T47D (cell line): Measurements from ENCODE around the gene C10orf90.

Experiments
- DNase-seq, 2 experiments: peaks; one replicate each; pipeline versions ENCODE4 v3.0.0 to v3.0.0-alpha.2; 2011 to 2012; ENCODE audit warnings: low read depth in 1 of 2, low spot score in 1 of 2
- JUND ChIP-seq: IDR thresholded peaks from 2 replicates; pipeline ENCODE4 v1.6.1; 2012; ENCODE audit warnings: low read depth
- in situ Hi-C: cut with HindIII; loops from 2 replicates; pipeline ENCODE4 v1.10.0; 2016; ENCODE audit warnings: low sequenced_read_pairs, low pct_unique_long_range_greater_than_20kb

The C10orf90 gene

GRCh38 chr10:126668505-126668904 lies 2.0 kb downstream of the C10orf90 start:
- no peak for DNase-seq
- in situ Hi-C loops, result no loop called here
- no peak for TF ChIP-seq JUND

- in situ Hi-C loops, result no loop called here
- no peak for DNase-seq
Measured at GRCh38 chr10:126667568-126667967, 2.9 kb downstream of the C10orf90 start.

GRCh38 chr10:126665207-126665606 lies 5.3 kb downstream of the C10orf90 start:
- TF ChIP-seq JUND, result no peak
- in situ Hi-C loops, result no loop called here
- no peak for DNase-seq

More at GRCh38 chr10:126667568-126667967, 2.9 kb downstream of the C10orf90 start:
- TF ChIP-seq JUND, result no peak

GRCh38 chr10:126663880-126664279 lies 6.6 kb downstream of the C10orf90 start:
- DNase-seq, result no peak
- in situ Hi-C loops, result no loop called here
- no peak for TF ChIP-seq JUND

GRCh38 chr10:126663328-126663727 lies 7.2 kb downstream of the C10orf90 start:
- no peak for DNase-seq
- in situ Hi-C loops, result no loop called here
- TF ChIP-seq JUND, result no peak

- in situ Hi-C loops, result no loop called here
- no peak for DNase-seq
- TF ChIP-seq JUND, result no peak
Measured at GRCh38 chr10:126661841-126662515, 8.5 kb downstream of the C10orf90 start.

GRCh38 chr10:126661356-126661755 lies 9.1 kb downstream of the C10orf90 start:
- in situ Hi-C loops, result no loop called here
- DNase-seq, result no peak
- no peak for TF ChIP-seq JUND

GRCh38 chr10:126659750-126660149 lies 10.7 kb downstream of the C10orf90 start:
- TF ChIP-seq JUND, result no peak
- in situ Hi-C loops, result no loop called here
- DNase-seq, result no peak

GRCh38 chr10:126658928-126659327 lies 11.6 kb downstream of the C10orf90 start:
- in situ Hi-C loops, result no loop called here
- DNase-seq, result no peak
- no peak for TF ChIP-seq JUND

- in situ Hi-C loops, result no loop called here
- DNase-seq, result no peak
- TF ChIP-seq JUND, result no peak
Measured at GRCh38 chr10:126654579-126654978, 15.9 kb downstream of the C10orf90 start.

GRCh38 chr10:126651467-126651866 lies 19.0 kb downstream of the C10orf90 start:
- no peak for TF ChIP-seq JUND
- no peak for DNase-seq
- in situ Hi-C loops, result no loop called here

GRCh38 chr10:126650161-126650560 lies 20.3 kb downstream of the C10orf90 start:
- no peak for TF ChIP-seq JUND
- DNase-seq, result no peak
- in situ Hi-C loops, result no loop called here

- DNase-seq, result no peak
- no peak for TF ChIP-seq JUND
- in situ Hi-C loops, result no loop called here
Measured at GRCh38 chr10:126647116-126647515, 23.4 kb downstream of the C10orf90 start.

GRCh38 chr10:126646110-126646509 lies 24.4 kb downstream of the C10orf90 start:
- TF ChIP-seq JUND, result no peak
- in situ Hi-C loops, result no loop called here
- no peak for DNase-seq
